IMR-90 (cell line): ENCODE results near the gene PIP5K1B. TPM values are rescaled to one million over a fixed set of nuclear protein-coding genes. Genes with fewer than 3 reads are reported as not detected.
"Not testable (repeated sequence)": the region's sequence is repeated elsewhere in the genome, so short reads cannot be mapped to it uniquely, and the experiment has no call there.

Source experiments
- ATAC-seq: fragments of 200-7000 bp; cut with Tn5 transposase; 2 replicates; pipeline ENCODE4 v1.9.1; 2020; ENCODE audit warnings: low read depth, mild to moderate bottlenecking, moderate library complexity
- BruUV-seq: library from RNA; stranded (reverse); fragments of 400-500 nt; replicated peaks from 2 replicates; lab custom pipeline; 2021; lab: Mats Ljungman, UMichigan
- CTCF ChIA-PET: fragments of 300-600 bp; formaldehyde crosslinking; extraction: SDS; loops from one replicate; lab custom pipeline; 2021; ENCODE audit warnings: antibody characterized with exemption; lab: Yijun Ruan, JAX
- POLR2A ChIA-PET: fragments of 300-600 bp; sonication (Branson Sonifier 250); formaldehyde crosslinking; loops from one replicate; lab custom pipeline; 2022; ENCODE audit warnings: antibody characterized with exemption; ENCODE audit not compliant: unreplicated experiment; lab: Charles Lee
- DNase-seq: peaks from one replicate; pipeline ENCODE4 v3.0.0; 2013
- H2AFZ ChIP-seq: replicated peaks from 2 replicates; pipeline ENCODE3; 2013; ENCODE audit warnings: low read length, mild to moderate bottlenecking; ENCODE audit not compliant: poor library complexity
- H2AK5ac ChIP-seq: 2 replicates; pipeline ENCODE4 v1.6.1; 2013; ENCODE audit warnings: low read depth, low read length, inconsistent platforms
- H2AK9ac ChIP-seq: replicated peaks from 2 replicates; pipeline ENCODE3; 2013; ENCODE audit warnings: mild to moderate bottlenecking, low read depth, low read length, moderate library complexity; ENCODE audit not compliant: poor library complexity
- H2BK120ac ChIP-seq: 2 replicates; pipeline ENCODE4 v1.6.1; 2013; ENCODE audit warnings: low read depth, low read length, inconsistent platforms
- H2BK15ac ChIP-seq: 3 replicates; pipeline ENCODE4 v1.6.1; 2013; ENCODE audit warnings: low read depth, low read length, inconsistent platforms
- H2BK20ac ChIP-seq: 2 replicates; pipeline ENCODE4 v1.6.1; 2013; ENCODE audit warnings: low read depth, mild to moderate bottlenecking, inconsistent platforms, low read length, moderate library complexity
- H2BK5ac ChIP-seq: 2 replicates; pipeline ENCODE4 v1.6.1; 2013; ENCODE audit warnings: mild to moderate bottlenecking, low read depth, low read length, inconsistent platforms; ENCODE audit not compliant: poor library complexity, severe bottlenecking
- H3K14ac ChIP-seq: replicated peaks from 2 replicates; pipeline ENCODE4 v1.6.1; 2013; ENCODE audit warnings: low read depth, low read length, inconsistent platforms
- H3K18ac ChIP-seq: 2 replicates; pipeline ENCODE4 v1.6.1; 2013; ENCODE audit warnings: low read depth, low read length, control low read depth
- H3K23ac ChIP-seq: 2 replicates; pipeline ENCODE4 v1.6.1; 2013; ENCODE audit warnings: low read depth, low read length, inconsistent platforms
- H3K27ac ChIP-seq: 2 replicates; pipeline ENCODE4 v1.5.1; 2013; ENCODE audit warnings: mild to moderate bottlenecking, control low read depth, low read length; ENCODE audit not compliant: insufficient read depth
- H3K27me3 ChIP-seq: 2 replicates; pipeline ENCODE4 v1.6.1; 2013; ENCODE audit warnings: low read length; ENCODE audit not compliant: control insufficient read depth, insufficient read depth
- H3K36me3 ChIP-seq: 2 replicates; pipeline ENCODE4 v1.6.1; 2013; ENCODE audit warnings: low read length, mixed read lengths; ENCODE audit not compliant: control insufficient read depth, insufficient read depth
- H3K4ac ChIP-seq: 2 replicates; pipeline ENCODE4 v1.6.1; 2013; ENCODE audit warnings: low read depth, low read length, inconsistent platforms
- H3K4me1 ChIP-seq: 2 replicates; pipeline ENCODE4 v1.6.1; 2013; ENCODE audit warnings: low read length, mixed read lengths; ENCODE audit not compliant: control insufficient read depth, insufficient read depth
- H3K4me2 ChIP-seq: 2 replicates; pipeline ENCODE4 v1.6.1; 2013; ENCODE audit warnings: low read depth, mild to moderate bottlenecking, control low read depth, low read length, moderate library complexity
- H3K4me3 ChIP-seq: 2 replicates; pipeline ENCODE4 v1.5.1; 2013; ENCODE audit warnings: low read depth, mild to moderate bottlenecking, control low read depth, low read length, moderate library complexity; ENCODE audit not compliant: insufficient read depth
- H3K56ac ChIP-seq: 2 replicates; pipeline ENCODE4 v1.6.1; 2013; ENCODE audit warnings: low read length, inconsistent platforms; ENCODE audit not compliant: insufficient read depth; ENCODE audit errors: extremely low read depth
- H3K79me1 ChIP-seq, 2 experiments: 2 replicates each; pipeline ENCODE4 v1.6.1; 2013; ENCODE audit warnings: low read length in 2 of 2, inconsistent platforms in 1 of 2, low read depth in 1 of 2
- H3K9ac ChIP-seq: 2 replicates; pipeline ENCODE4 v1.6.1; 2013; ENCODE audit warnings: low read depth, low read length, control low read depth
- H3K9me1 ChIP-seq: 2 replicates; pipeline ENCODE4 v1.6.1; 2013; ENCODE audit warnings: low read length, inconsistent platforms; ENCODE audit not compliant: insufficient read depth
- H3K9me3 ChIP-seq: 2 replicates; pipeline ENCODE4 v1.6.1; 2013; ENCODE audit warnings: low read length; ENCODE audit not compliant: control insufficient read depth, insufficient read depth
- H4K20me1 ChIP-seq: 2 replicates; pipeline ENCODE4 v1.6.1; 2013; ENCODE audit warnings: low read length, inconsistent platforms; ENCODE audit not compliant: insufficient read depth
- H4K5ac ChIP-seq: 2 replicates; pipeline ENCODE4 v1.6.1; 2013; ENCODE audit warnings: mild to moderate bottlenecking, low read depth, low read length, control low read depth
- H4K8ac ChIP-seq, 2 experiments: 2 replicates each; pipeline ENCODE4 v1.6.1; 2013; ENCODE audit warnings: low read depth in 2 of 2, low read length in 2 of 2, control low read depth in 1 of 2, inconsistent platforms in 1 of 2
- H4K91ac ChIP-seq: 2 replicates; pipeline ENCODE4 v1.6.1; 2013; ENCODE audit warnings: low read depth, low read length, inconsistent platforms; ENCODE audit not compliant: insufficient read depth
- WGBS, 2 experiments: methylation state at CpG; one replicate each; pipeline versions ENCODE4 v1.1.5 to v1.1.7; 2013; ENCODE audit warnings: missing lambda C conversion rate in 2 of 2; ENCODE audit not compliant: insufficient read length in 1 of 2; ENCODE audit errors: extremely low coverage in 2 of 2; 5-methylcytosine and 5-hydroxymethylcytosine counted together
- dilution Hi-C: fragments of 300-500 bp; cut with HindIII; formaldehyde crosslinking; loops from one replicate; pipeline ENCODE4 v1.14.3; 2018; ENCODE audit warnings: low sequenced_read_pairs; ENCODE audit not compliant: unreplicated experiment
- in situ Hi-C: fragments of 300-500 bp; cut with MboI; formaldehyde crosslinking; loops from 3 replicates; pipeline ENCODE4 v1.14.3; 2019; ENCODE audit warnings: low sequenced_read_pairs, inconsistent platforms, mixed read lengths
- intact Hi-C: fragments of 100-400 bp; cut with micrococcal nuclease; formaldehyde crosslinking; loops from 2 replicates; pipeline ENCODE4 v1.10.0; 2022
- polyA plus RNA-seq, 3 experiments: library from polyadenylated mRNA; depleted of rRNA; stranded (reverse); fragments of >200 nt; gene quantifications; 2 replicates each; pipeline ENCODE4 v1.2.3, GENCODE V29; 2012; ENCODE audit warnings: low replicate concordance in 1 of 3
- total RNA-seq: library from RNA; depleted of rRNA; stranded (reverse); fragments of >200 nt; gene quantifications from 2 replicates; pipeline ENCODE4 v1.2.3, GENCODE V29; 2012

PIP5K1B gene
- total and polyA plus RNA-seq, 2 of the 4 experiments (the other 2 are of a cell fraction) = not detected

- H3K4me1 ChIP-seq, H3K9me3 ChIP-seq, in situ Hi-C loops, H3K9ac ChIP-seq, BruUV-seq, H2AFZ ChIP-seq, H4K20me1 ChIP-seq, H2BK20ac ChIP-seq, H2AK9ac ChIP-seq, H3K27ac ChIP-seq, H2BK5ac ChIP-seq, DNase-seq, H3K79me1 ChIP-seq, H3K4me2 ChIP-seq, H4K5ac ChIP-seq, H3K56ac ChIP-seq, H3K27me3 ChIP-seq, ATAC-seq, H2BK15ac ChIP-seq, POLR2A ChIA-PET, H4K91ac ChIP-seq, H3K14ac ChIP-seq, H3K36me3 ChIP-seq, H4K8ac ChIP-seq, H2AK5ac ChIP-seq, dilution Hi-C loops, H2BK120ac ChIP-seq, H3K18ac ChIP-seq, H3K4me3 ChIP-seq, H3K9me1 ChIP-seq, H3K4ac ChIP-seq, intact Hi-C loops, H3K23ac ChIP-seq: not testable (repeated sequence)
- CTCF ChIA-PET = interaction anchor here (1.5 kb wide), 1 partner anchor 13 kb away, joined by 3 read pairs; no protein-coding TSS in a partner anchor
- WGBS, 2 experiments = no CpG with 5 or more reads among the region's 7 CpGs
These were observed 281.9 kb downstream of the PIP5K1B start for GRCh38 chr9:68986949-68987348.
